ENCODE measurements around the gene PACSIN3. TPM values are rescaled to one million over a fixed set of nuclear protein-coding genes. Genes with fewer than 3 reads are reported as not detected.

The PACSIN3 gene
- total RNA-seq, 1 donor from 2014 or later, result 97.1 TPM

GRCh38 chr11:47152126-47152952 is 33.9 kb downstream of the PACSIN3 start:
- no peaks in the 10 kb centered on the region for H3K27me3 ChIP-seq (ENCODE audit: control insufficient read depth, insufficient read depth, low read length)
- no peak for FAIRE-seq
- no peak for DNase-seq (ENCODE audit: low read depth)
- peaks cover 6% of the 10 kb centered on the region for H3K36me3 ChIP-seq (ENCODE audit: control insufficient read depth, insufficient read depth, low read length)
- TF ChIP-seq, protein P1, sequence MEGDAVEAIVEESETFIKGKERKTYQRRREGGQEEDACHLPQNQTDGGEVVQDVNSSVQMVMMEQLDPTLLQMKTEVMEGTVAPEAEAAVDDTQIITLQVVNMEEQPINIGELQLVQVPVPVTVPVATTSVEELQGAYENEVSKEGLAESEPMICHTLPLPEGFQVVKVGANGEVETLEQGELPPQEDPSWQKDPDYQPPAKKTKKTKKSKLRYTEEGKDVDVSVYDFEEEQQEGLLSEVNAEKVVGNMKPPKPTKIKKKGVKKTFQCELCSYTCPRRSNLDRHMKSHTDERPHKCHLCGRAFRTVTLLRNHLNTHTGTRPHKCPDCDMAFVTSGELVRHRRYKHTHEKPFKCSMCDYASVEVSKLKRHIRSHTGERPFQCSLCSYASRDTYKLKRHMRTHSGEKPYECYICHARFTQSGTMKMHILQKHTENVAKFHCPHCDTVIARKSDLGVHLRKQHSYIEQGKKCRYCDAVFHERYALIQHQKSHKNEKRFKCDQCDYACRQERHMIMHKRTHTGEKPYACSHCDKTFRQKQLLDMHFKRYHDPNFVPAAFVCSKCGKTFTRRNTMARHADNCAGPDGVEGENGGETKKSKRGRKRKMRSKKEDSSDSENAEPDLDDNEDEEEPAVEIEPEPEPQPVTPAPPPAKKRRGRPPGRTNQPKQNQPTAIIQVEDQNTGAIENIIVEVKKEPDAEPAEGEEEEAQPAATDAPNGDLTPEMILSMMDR (IDR thresholded peaks at IDR 0.05; ENCODE audit: insufficient read depth, low read length, severe bottlenecking), result no peak
- H3K4me3 ChIP-seq (ENCODE audit: low read depth, low read length), result no peak overlapping the region

GRCh38 chr11:47149782-47150181 is 36.5 kb downstream of the PACSIN3 start:
- TF ChIP-seq, protein P1 (IDR thresholded peaks at IDR 0.05; ENCODE audit: insufficient read depth, low read length, severe bottlenecking), result no peak
- Histone ChIP-seq H3K27me3 (ENCODE audit: control insufficient read depth, insufficient read depth, low read length) (no peaks in the 10 kb centered on the region), H3K4me3 (ENCODE audit: low read depth, low read length) (no peak overlapping the region), H3K36me3 (ENCODE audit: control insufficient read depth, insufficient read depth, low read length) (peaks cover 4% of the 10 kb centered on the region)
- no peak for FAIRE-seq
- DNase-seq (ENCODE audit: low read depth), result no peak

GRCh38 chr11:47148903-47149531 is 37.2 kb downstream of the PACSIN3 start:
- Histone ChIP-seq H3K4me3 (ENCODE audit: low read depth, low read length) (no peak overlapping the region), H3K36me3 (ENCODE audit: control insufficient read depth, insufficient read depth, low read length) (peaks cover 4% of the 10 kb centered on the region), H3K27me3 (ENCODE audit: control insufficient read depth, insufficient read depth, low read length) (no peaks in the 10 kb centered on the region)
- FAIRE-seq (no peak), DNase-seq (ENCODE audit: low read depth) (no peak)
- TF ChIP-seq, protein P1 (IDR thresholded peaks at IDR 0.05; ENCODE audit: insufficient read depth, low read length, severe bottlenecking), result no peak

- Histone ChIP-seq H3K36me3 (ENCODE audit: control insufficient read depth, insufficient read depth, low read length) (peaks cover 4% of the 10 kb centered on the region), H3K27me3 (ENCODE audit: control insufficient read depth, insufficient read depth, low read length) (no peaks in the 10 kb centered on the region), H3K4me3 (ENCODE audit: low read depth, low read length) (no peak overlapping the region)
- TF ChIP-seq, protein P1 (IDR thresholded peaks at IDR 0.05; ENCODE audit: insufficient read depth, low read length, severe bottlenecking), result no peak
- DNase-seq (ENCODE audit: low read depth) (no peak), FAIRE-seq (no peak)
Observed at GRCh38 chr11:47148270-47148669, 38.0 kb downstream of the PACSIN3 start.

- H3K36me3 ChIP-seq (ENCODE audit: control insufficient read depth, insufficient read depth, low read length), result peaks cover 4% of the 10 kb centered on the region
- H3K4me3 ChIP-seq (ENCODE audit: low read depth, low read length), result no peak overlapping the region
- FAIRE-seq, result no peak
- TF ChIP-seq, protein P1 (IDR thresholded peaks at IDR 0.05; ENCODE audit: insufficient read depth, low read length, severe bottlenecking), result no peak
- DNase-seq (ENCODE audit: low read depth), result no peak
- no peaks in the 10 kb centered on the region for H3K27me3 ChIP-seq (ENCODE audit: control insufficient read depth, insufficient read depth, low read length)
Observed at GRCh38 chr11:47147681-47148080, 38.6 kb downstream of the PACSIN3 start.

Measured in bronchial epithelial cell (primary cell).